Kidney (tissue), 14 donors: ENCODE measurements around the gene FAM222A. TPM values are rescaled to one million over a fixed set of nuclear protein-coding genes. Genes with fewer than 3 reads are reported as not detected.
A peak's percentile ranks its signal among the peaks of the same experiment; 100 is the strongest.

Source experiments
- DNase-seq, 5 donors: peaks; one replicate each; pipeline ENCODE4 v3.0.0-alpha.2; 2013 to 2020
- FAIRE-seq: peaks from 2 replicates; lab custom pipeline; 2012; peaks lifted over from hg19 to GRCh38; lab: Jason Lieb, UNC
- H3K27ac ChIP-seq, 2 donors: one replicate each; pipeline ENCODE4 v1.7.0; 2013; ENCODE audit warnings: low read depth in 2 of 2, low read length in 2 of 2, inconsistent platforms in 1 of 2
- H3K27me3 ChIP-seq: one replicate; pipeline ENCODE4 v1.7.1; 2013; ENCODE audit warnings: low read length, inconsistent platforms; ENCODE audit not compliant: control insufficient read depth, insufficient read depth
- H3K36me3 ChIP-seq, 3 donors: one replicate each; pipeline versions ENCODE4 v1.7.0 to v1.7.1; 2013; ENCODE audit warnings: low read length in 3 of 3, control low read depth in 1 of 3, inconsistent platforms in 1 of 3; ENCODE audit not compliant: insufficient read depth in 3 of 3, control insufficient read depth in 2 of 3
- H3K4me1 ChIP-seq, 3 donors: one replicate each; pipeline versions ENCODE4 v1.7.0 to v1.7.1; 2013; ENCODE audit warnings: low read length in 3 of 3, inconsistent platforms in 1 of 3, low read depth in 1 of 3; ENCODE audit not compliant: control insufficient read depth in 2 of 3, insufficient read depth in 2 of 3
- H3K4me3 ChIP-seq, 3 donors: one replicate each; pipeline versions ENCODE4 v1.7.0 to v1.8.1; 2013; ENCODE audit warnings: low read length in 3 of 3, control low read depth in 1 of 3, inconsistent platforms in 1 of 3
- H3K9ac ChIP-seq, 3 donors: one replicate each; pipeline versions ENCODE4 v1.7.0 to v1.7.1; 2013; ENCODE audit warnings: low read length in 3 of 3, control low read depth in 1 of 3, inconsistent platforms in 1 of 3
- H3K9me3 ChIP-seq, 3 donors: one replicate each; pipeline versions ENCODE4 v1.7.0 to v1.7.1; 2013; ENCODE audit warnings: low read length in 3 of 3, control low read depth in 1 of 3, inconsistent platforms in 1 of 3; ENCODE audit not compliant: control insufficient read depth in 2 of 3, insufficient read depth in 1 of 3
- CTCF ChIP-seq: IDR thresholded peaks from 3 replicates; pipeline ENCODE4 v1.5.1; 2012; ENCODE audit warnings: mild to moderate bottlenecking, moderate library complexity, borderline replicate concordance; ENCODE audit not compliant: insufficient read depth; ENCODE audit errors: extremely low read depth
- intact Hi-C: fragments of 100-400 bp; cut with DNase I; formaldehyde crosslinking; loops from one replicate; pipeline ENCODE4 v1.11.1; 2022
- polyA plus RNA-seq: library from polyadenylated mRNA; stranded (reverse); fragments of 350-450 nt; fragmentation: Illumina TruSeq; extraction: RNeasy Lipid Tissue Mini Kit (QIAGEN cat#74804); gene quantifications from one replicate; pipeline ENCODE4 v1.2.3, GENCODE V29; 2014; ENCODE audit warnings: low read depth, low replicate concordance; ENCODE audit not compliant: insufficient read depth
- total RNA-seq: library from RNA; stranded (reverse); fragmentation: NEBNext Ultra II Directional; extraction: Animal tissue kit (Norgen Biotek cat#: 25700); gene quantifications from one replicate; pipeline ENCODE4 v1.2.1, GENCODE V29; 2021
- donor health status: control.
- donor health status: control.
- donor health status: control.
- donor health status: control.
- donor health status: control.
- donor health status: DM: yes; HTN: yes; CAD: no.
- donor health status: Normal renal cell carcinoma (clear cell type).

The FAM222A gene
- total and polyA plus RNA-seq, 2 donors from 2014 or later, result 3.7 to 12.5 TPM

DNA sequence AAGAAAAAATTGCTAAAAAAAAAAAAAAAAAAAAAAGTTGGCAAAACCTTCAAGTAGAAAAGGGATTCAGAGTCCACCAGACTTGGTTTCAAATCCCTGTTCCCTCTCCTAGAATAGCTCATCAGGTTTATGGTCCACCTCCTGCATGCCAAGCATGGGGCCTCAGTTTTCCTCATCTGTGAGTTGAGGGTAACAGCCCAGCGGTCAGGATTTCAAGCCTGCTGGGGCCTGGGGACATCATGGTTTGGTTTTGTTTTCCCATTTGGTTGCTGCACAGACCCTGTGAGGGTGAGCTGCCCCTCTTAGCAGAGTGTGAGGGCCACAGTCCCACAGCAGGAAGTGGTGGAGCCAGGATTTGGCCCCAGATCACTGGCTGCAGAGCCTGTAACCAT lies 12.5 kb downstream of the FAM222A start:
- H3K4me3 ChIP-seq, result no peak overlapping the region
- intact Hi-C loops, result no loop called here
- H3K27me3 ChIP-seq, result no peaks in the 10 kb centered on the region
- H3K9ac ChIP-seq, result no peak overlapping the region
- H3K4me1 ChIP-seq, result peaks cover 0 to 47% (median 28%) of the 10 kb centered on the region in 3 donors
- H3K27ac ChIP-seq, result no peak overlapping the region
- no peak for FAIRE-seq
- DNase-seq, result peak in 1 of 5 donors; percentile 30
- no peak for TF ChIP-seq CTCF
- H3K36me3 ChIP-seq, result no peaks in the 10 kb centered on the region
- no peaks in the 10 kb centered on the region for H3K9me3 ChIP-seq

- H3K9ac ChIP-seq, result no peak overlapping the region
- H3K4me1 ChIP-seq, result peaks cover 0 to 42% (median 26%) of the 10 kb centered on the region in 3 donors
- no peak for FAIRE-seq
- H3K27ac ChIP-seq, result no peak overlapping the region
- peak in 2 of 5 donors; percentile 45 to 54 for DNase-seq
- no peak for TF ChIP-seq CTCF
- no peaks in the 10 kb centered on the region for H3K27me3 ChIP-seq
- no peaks in the 10 kb centered on the region for H3K9me3 ChIP-seq
- intact Hi-C loops, result no loop called here
- no peaks in the 10 kb centered on the region for H3K36me3 ChIP-seq
- no peak overlapping the region for H3K4me3 ChIP-seq
These were observed 12.9 kb downstream of the FAM222A start for GRCh38 chr12:109726511-109727038.

DNA sequence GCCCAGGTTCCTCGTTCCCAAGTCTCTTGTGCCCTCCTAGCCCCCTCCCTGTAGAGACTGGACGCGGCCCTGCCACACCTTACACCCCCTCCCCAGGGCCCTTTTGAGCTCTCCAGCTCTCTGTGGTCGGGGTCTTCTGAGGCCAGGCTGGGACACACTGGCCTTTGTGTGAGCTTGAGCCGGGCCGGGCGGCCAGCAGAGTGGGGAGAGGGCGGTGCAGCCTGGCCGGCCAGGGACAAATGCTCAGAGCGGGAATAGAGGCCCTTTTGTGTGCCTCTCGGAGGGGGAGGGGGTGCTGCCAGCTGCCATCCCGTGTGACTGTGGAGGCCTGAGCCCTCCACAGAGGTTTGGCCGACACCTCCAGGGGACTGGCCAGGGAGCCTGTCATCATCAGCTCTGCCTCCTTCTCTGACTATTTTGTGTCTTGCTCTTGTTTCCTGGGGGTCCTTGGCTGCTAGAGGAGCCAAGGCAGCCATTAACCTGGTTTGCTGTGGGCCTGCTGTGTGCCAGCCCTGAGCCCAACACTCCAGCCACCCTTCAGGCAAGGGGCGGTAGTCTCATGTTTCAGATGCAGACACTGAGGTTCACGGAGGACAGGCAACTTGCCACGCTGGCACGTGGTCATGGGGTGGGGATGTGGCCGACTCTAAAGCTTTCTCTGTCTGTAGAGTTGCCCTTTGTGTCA lies 13.6 kb downstream of the FAM222A start:
- Histone ChIP-seq H3K4me3 (no peak overlapping the region), H3K9ac (peak overlapping the region in 1 of 3 donors; percentile 1), H3K36me3 (no peaks in the 10 kb centered on the region), H3K27me3 (no peaks in the 10 kb centered on the region), H3K27ac (no peak overlapping the region), H3K9me3 (no peaks in the 10 kb centered on the region), H3K4me1 (peaks cover 0 to 37% (median 21%) of the 10 kb centered on the region in 3 donors)
- intact Hi-C loops, result no loop called here
- TF ChIP-seq CTCF, result no peak
- DNase-seq (peak in 2 of 5 donors; percentile 52 to 64), FAIRE-seq (no peak)
